PFSK-1 (cell line): Measurements from ENCODE around the gene LBR.

Experiments used
- FOXP2 ChIP-seq: optimal IDR thresholded peaks from 2 replicates; pipeline ENCODE3; 2011; ENCODE audit warnings: borderline replicate concordance, control low read depth, inconsistent platforms; ENCODE audit not compliant: insufficient read depth; ENCODE audit errors: extremely low read length, extremely low read depth
- POLR2AphosphoS5 ChIP-seq: IDR thresholded peaks from 2 replicates; pipeline ENCODE4 v1.6.1; 2012; ENCODE audit warnings: low read depth, mild to moderate bottlenecking, control low read depth, low read length, moderate library complexity
- SIN3A ChIP-seq: IDR thresholded peaks from 2 replicates; pipeline ENCODE4 v1.6.1; 2012; ENCODE audit warnings: mild to moderate bottlenecking, low read length, moderate library complexity, borderline replicate concordance; ENCODE audit not compliant: insufficient read depth
- TAF1 ChIP-seq: IDR thresholded peaks from 2 replicates; pipeline ENCODE4 v1.6.1; 2012; ENCODE audit warnings: low read length, control low read depth, borderline replicate concordance; ENCODE audit not compliant: insufficient read depth
- TF ChIP-seq, protein P1 (sequence below), 2 experiments: IDR thresholded peaks; 2 replicates each; pipeline versions ENCODE4 v1.6.1 to v1.8.0; 2011 to 2012; ENCODE audit warnings: low read depth in 2 of 2, low read length in 2 of 2, control low read depth in 1 of 2, inconsistent platforms in 1 of 2, mild to moderate bottlenecking in 1 of 2, moderate library complexity in 1 of 2; ENCODE audit not compliant: insufficient read depth in 1 of 2

The LBR gene

GRCh38 chr1:225460737-225461532 lies 33.1 kb upstream of the LBR start:
- TF ChIP-seq TAF1 (no peak), SIN3A (no peak), FOXP2 (no peak), POLR2AphosphoS5 (no peak)
- TF ChIP-seq, protein P1, sequence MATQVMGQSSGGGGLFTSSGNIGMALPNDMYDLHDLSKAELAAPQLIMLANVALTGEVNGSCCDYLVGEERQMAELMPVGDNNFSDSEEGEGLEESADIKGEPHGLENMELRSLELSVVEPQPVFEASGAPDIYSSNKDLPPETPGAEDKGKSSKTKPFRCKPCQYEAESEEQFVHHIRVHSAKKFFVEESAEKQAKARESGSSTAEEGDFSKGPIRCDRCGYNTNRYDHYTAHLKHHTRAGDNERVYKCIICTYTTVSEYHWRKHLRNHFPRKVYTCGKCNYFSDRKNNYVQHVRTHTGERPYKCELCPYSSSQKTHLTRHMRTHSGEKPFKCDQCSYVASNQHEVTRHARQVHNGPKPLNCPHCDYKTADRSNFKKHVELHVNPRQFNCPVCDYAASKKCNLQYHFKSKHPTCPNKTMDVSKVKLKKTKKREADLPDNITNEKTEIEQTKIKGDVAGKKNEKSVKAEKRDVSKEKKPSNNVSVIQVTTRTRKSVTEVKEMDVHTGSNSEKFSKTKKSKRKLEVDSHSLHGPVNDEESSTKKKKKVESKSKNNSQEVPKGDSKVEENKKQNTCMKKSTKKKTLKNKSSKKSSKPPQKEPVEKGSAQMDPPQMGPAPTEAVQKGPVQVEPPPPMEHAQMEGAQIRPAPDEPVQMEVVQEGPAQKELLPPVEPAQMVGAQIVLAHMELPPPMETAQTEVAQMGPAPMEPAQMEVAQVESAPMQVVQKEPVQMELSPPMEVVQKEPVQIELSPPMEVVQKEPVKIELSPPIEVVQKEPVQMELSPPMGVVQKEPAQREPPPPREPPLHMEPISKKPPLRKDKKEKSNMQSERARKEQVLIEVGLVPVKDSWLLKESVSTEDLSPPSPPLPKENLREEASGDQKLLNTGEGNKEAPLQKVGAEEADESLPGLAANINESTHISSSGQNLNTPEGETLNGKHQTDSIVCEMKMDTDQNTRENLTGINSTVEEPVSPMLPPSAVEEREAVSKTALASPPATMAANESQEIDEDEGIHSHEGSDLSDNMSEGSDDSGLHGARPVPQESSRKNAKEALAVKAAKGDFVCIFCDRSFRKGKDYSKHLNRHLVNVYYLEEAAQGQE (IDR thresholded peaks at IDR 0.05; ENCODE audit: insufficient read depth in 1 of 2, low read depth in 2 of 2, low read length in 2 of 2) = no peak

GRCh38 chr1:225460021-225460736 lies 32.3 kb upstream of the LBR start:
- TF ChIP-seq, protein P1 (IDR thresholded peaks at IDR 0.05; ENCODE audit: insufficient read depth in 1 of 2, low read depth in 2 of 2, low read length in 2 of 2) = no peak
- no peak for TF ChIP-seq POLR2AphosphoS5
- TF ChIP-seq FOXP2 = no peak
- no peak for TF ChIP-seq TAF1
- no peak for TF ChIP-seq SIN3A

DNA sequence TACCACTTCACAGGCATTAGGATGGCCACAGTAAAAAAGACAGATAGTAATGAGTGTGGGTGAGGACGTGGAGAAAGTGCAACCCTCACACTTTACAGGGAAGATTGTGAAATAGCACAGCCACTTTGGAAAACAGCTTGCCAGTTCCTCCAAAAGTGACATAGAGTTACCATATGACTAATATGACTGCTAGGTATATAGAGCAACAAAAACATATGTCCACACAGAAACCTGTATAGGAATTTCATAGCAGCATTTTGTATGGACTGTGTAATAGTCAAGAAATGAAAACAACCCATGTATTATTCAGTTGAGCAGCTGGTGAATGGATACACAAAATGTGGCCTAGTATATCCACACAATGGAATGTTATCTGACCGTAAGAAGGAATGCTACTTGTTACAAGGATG lies 30.4 kb upstream of the LBR start:
- TF ChIP-seq FOXP2 (no peak), TAF1 (no peak), POLR2AphosphoS5 (no peak), SIN3A (no peak)
- TF ChIP-seq, protein P1 (IDR thresholded peaks at IDR 0.05; ENCODE audit: insufficient read depth in 1 of 2, low read depth in 2 of 2, low read length in 2 of 2) = no peak

DNA sequence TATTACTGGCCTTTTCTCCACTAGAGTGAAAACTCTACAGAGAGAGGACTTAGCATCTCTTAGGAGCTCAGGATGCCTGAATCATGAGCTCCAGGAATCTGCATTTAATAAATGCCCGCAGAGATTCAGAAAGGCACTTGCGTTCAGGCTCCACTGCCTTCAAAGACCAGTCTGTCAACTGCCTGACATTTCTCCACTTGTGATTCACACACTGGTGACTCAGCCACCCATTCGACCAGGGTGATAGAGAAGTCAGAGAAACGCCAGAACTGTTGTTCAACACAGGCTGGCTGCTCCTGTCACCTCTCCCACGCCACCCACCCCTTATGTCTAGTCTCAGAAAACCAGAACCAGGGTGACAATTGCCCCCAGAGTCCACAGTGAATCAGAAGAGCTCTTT lies 26.9 kb upstream of the LBR start:
- TF ChIP-seq POLR2AphosphoS5 (no peak), SIN3A (no peak), TAF1 (no peak), FOXP2 (no peak)
- TF ChIP-seq, protein P1 (IDR thresholded peaks at IDR 0.05; ENCODE audit: insufficient read depth in 1 of 2, low read depth in 2 of 2, low read length in 2 of 2) = no peak
